Endothelial cell of hepatic sinusoid (primary cell): ENCODE data around the gene MSH5.

Experiments
- in situ Hi-C: cut with HindIII; loops from 2 replicates; pipeline ENCODE4 v1.10.0; 2017; ENCODE audit warnings: low sequenced_read_pairs

MSH5 gene

GRCh38 chr6:31749301-31750036 lies 9.7 kb downstream of the MSH5 start:
- in situ Hi-C loops, result no loop called here

GRCh38 chr6:31750411-31751022 lies 10.7 kb downstream of the MSH5 start:
- in situ Hi-C loops, result no loop called here

- in situ Hi-C loops, result no loop called here
Observed at GRCh38 chr6:31752739-31753319, 13.0 kb downstream of the MSH5 start.

- in situ Hi-C loops, result no loop called here
Observed at GRCh38 chr6:31758281-31758680, 18.5 kb downstream of the MSH5 start.

GRCh38 chr6:31760790-31761189 lies 21.0 kb downstream of the MSH5 start:
- in situ Hi-C loops, result no loop called here

GRCh38 chr6:31761343-31761742 lies 21.5 kb downstream of the MSH5 start:
- in situ Hi-C loops, result no loop called here

- in situ Hi-C loops, result no loop called here
Observed at GRCh38 chr6:31762356-31762755, 22.6 kb downstream of the MSH5 start, which contains the start of gene SAPCD1. Gene SAPCD1 (plus strand): TSS chr6:31762656. CDS start chr6:31763055, 399 bp downstream.

GRCh38 chr6:31762878-31763618 lies 23.2 kb downstream of the MSH5 start:
- in situ Hi-C loops, result no loop called here

GRCh38 chr6:31763619-31763940 lies 23.8 kb downstream of the MSH5 start:
- in situ Hi-C loops, result no loop called here

- in situ Hi-C loops, result no loop called here
Observed at GRCh38 chr6:31764198-31764597, 24.4 kb downstream of the MSH5 start.

- in situ Hi-C loops, result no loop called here
Observed at GRCh38 chr6:31765559-31765909, 25.7 kb downstream of the MSH5 start.

- in situ Hi-C loops, result no loop called here
Observed at GRCh38 chr6:31765910-31766794, 26.3 kb downstream of the MSH5 start.

GRCh38 chr6:31767096-31767645 lies 27.4 kb downstream of the MSH5 start:
- in situ Hi-C loops, result no loop called here

- in situ Hi-C loops, result no loop called here
Observed at GRCh38 chr6:31768363-31769257, 28.8 kb downstream of the MSH5 start.

- in situ Hi-C loops, result loop anchor here (5.0 kb wide), 1 partner anchor 37 kb away; the partner anchor contains the start of gene LSM2
Observed at GRCh38 chr6:31769684-31770371, 30.0 kb downstream of the MSH5 start.

GRCh38 chr6:31770860-31771259 lies 31.1 kb downstream of the MSH5 start:
- in situ Hi-C loops, result loop anchor here (5.0 kb wide), 1 partner anchor 36 kb away; the partner anchor contains the start of gene LSM2

- in situ Hi-C loops, result loop anchor here (5.0 kb wide), 1 partner anchor 35 kb away; the partner anchor contains the start of gene LSM2
Observed at GRCh38 chr6:31771992-31772358, 32.2 kb downstream of the MSH5 start.

GRCh38 chr6:31775184-31775583 lies 35.4 kb downstream of the MSH5 start:
- in situ Hi-C loops, result no loop called here
